K562 (cell line): ENCODE results near the gene P4HB. TPM values are rescaled to one million over a fixed set of nuclear protein-coding genes. Genes with fewer than 3 reads are reported as not detected.

Source experiments
- FOXA1 ChIP-seq: fragments of 450-650 bp; IDR thresholded peaks from 2 replicates; pipeline ENCODE4 v1.6.1; 2016; ENCODE audit warnings: mild to moderate bottlenecking, borderline replicate concordance
- GABPB1 ChIP-seq: sonication (generic); formaldehyde crosslinking; IDR thresholded peaks from 2 replicates; pipeline ENCODE4 v1.8.0; 2022; ENCODE audit warnings: mild to moderate bottlenecking, missing genetic modification reagents
- HMGN3 ChIP-seq: IDR thresholded peaks from 2 replicates; pipeline ENCODE4 v1.6.1; 2011; ENCODE audit warnings: borderline replicate concordance, low read depth, mild to moderate bottlenecking, mixed read lengths, low read length; ENCODE audit not compliant: insufficient read length; ENCODE audit errors: extremely low read depth
- KAT8 ChIP-seq: fragments of 450-650 bp; IDR thresholded peaks from 2 replicates; pipeline ENCODE4 v1.6.1; 2016; ENCODE audit warnings: low read depth, mild to moderate bottlenecking
- KDM1A ChIP-seq, 2 experiments: fragments of 450-650 bp; IDR thresholded peaks; 2 replicates each; pipeline ENCODE4 v1.6.1; 2016; ENCODE audit warnings: mild to moderate bottlenecking in 2 of 2
- MTA1 ChIP-seq: fragments of 450-650 bp; IDR thresholded peaks from 2 replicates; pipeline ENCODE4 v1.6.1; 2017; ENCODE audit warnings: borderline replicate concordance
- PTTG1 ChIP-seq: fragments of 450-650 bp; IDR thresholded peaks from 2 replicates; pipeline ENCODE4 v1.6.1; 2016; ENCODE audit warnings: low read depth, mild to moderate bottlenecking, missing genetic modification characterization, missing compliant biosample characterization
- ZC3H4 ChIP-seq: sonication (generic); formaldehyde crosslinking; IDR thresholded peaks from 2 replicates; pipeline ENCODE4 v1.9.0; 2021; ENCODE audit warnings: missing genetic modification reagents, borderline replicate concordance
- ZNF23 ChIP-seq: fragments of 250-450 bp; sonication (Bioruptor Pico); IDR thresholded peaks from 2 replicates; pipeline ENCODE4 v1.4.0; 2020; ENCODE audit warnings: mild to moderate bottlenecking
- ZNF76 ChIP-seq: fragments of 250-450 bp; sonication (Bioruptor Pico); IDR thresholded peaks from 2 replicates; pipeline ENCODE4 v1.4.0; 2020; ENCODE audit warnings: mild to moderate bottlenecking, moderate library complexity, borderline replicate concordance
- ZZZ3 ChIP-seq: fragments of 450-650 bp; IDR thresholded peaks from 2 replicates; pipeline ENCODE4 v1.6.1; 2016; ENCODE audit warnings: antibody characterized with exemption, mild to moderate bottlenecking, moderate library complexity
- polyA plus RNA-seq, 8 experiments: library from polyadenylated mRNA; depleted of rRNA in 4 of 8; stranded (reverse) in 5 of 8; unstranded in 3 of 8; fragments of >200 nt; fragmentation: Nextera tagmentation in 2 of 8; fragmentation: Illumina TruSeq in 1 of 8; extraction: Ambion mirVana in 2 of 8; extraction: Trizol in 1 of 8; gene quantifications; 2 replicates each; pipeline versions ENCODE4 v1.2.1 to v1.2.3, GENCODE V29; 2011 to 2014; ENCODE audit warnings: inconsistent platforms in 1 of 8, missing spikeins in 1 of 8
- total RNA-seq, 7 experiments: library from RNA; depleted of rRNA in 6 of 7; stranded (reverse); fragments of >200 nt in 6 of 7; fragmentation: Illumina TruSeq in 2 of 7; extraction: Trizol in 2 of 7; gene quantifications; 2 replicates each; pipeline versions ENCODE4 v1.2.1 to v1.2.3, GENCODE V29; 2011 to 2021; ENCODE audit warnings: low replicate concordance in 1 of 7
- TF ChIP-seq, protein P1 (sequence below): IDR thresholded peaks from 3 replicates; pipeline ENCODE4 v1.6.1; 2011; ENCODE audit warnings: borderline replicate concordance, mild to moderate bottlenecking, moderate library complexity; ENCODE audit not compliant: insufficient read length; ENCODE audit errors: extremely low read depth
- TF ChIP-seq, protein P2 (sequence below): sonication (generic); formaldehyde crosslinking; IDR thresholded peaks from 2 replicates; pipeline ENCODE4 v1.8.0; 2022; ENCODE audit warnings: mild to moderate bottlenecking, missing genetic modification reagents
- TF ChIP-seq, protein P3 (sequence below), 2 experiments: fragments of 450-650 bp; IDR thresholded peaks; 2 replicates each; pipeline ENCODE4 v1.6.1; 2018; ENCODE audit warnings: mild to moderate bottlenecking in 2 of 2, low read depth in 1 of 2; ENCODE audit not compliant: partially characterized antibody in 2 of 2
- TF ChIP-seq, protein P4 (sequence below), 2 experiments: fragments of 200-800 bp in 1 of 2; sonication (Bioruptor generic) in 1 of 2; sonication (generic) in 1 of 2; formaldehyde crosslinking in 1 of 2; IDR thresholded peaks in 1 of 2; conservative IDR thresholded peaks in 1 of 2; 2 replicates each; pipeline versions ENCODE4 v1.5.0 to v1.6.1; 2016 to 2020; ENCODE audit warnings: missing compliant biosample characterization in 1 of 2, missing genetic modification characterization in 1 of 2, missing genetic modification reagents in 1 of 2

The P4HB gene
- total and polyA plus RNA-seq, 9 of the 15 experiments (the other 6 are each of a cell fraction or from before 2014, with no cell fraction given) = 4.4 to 645 (median 325) TPM

DNA sequence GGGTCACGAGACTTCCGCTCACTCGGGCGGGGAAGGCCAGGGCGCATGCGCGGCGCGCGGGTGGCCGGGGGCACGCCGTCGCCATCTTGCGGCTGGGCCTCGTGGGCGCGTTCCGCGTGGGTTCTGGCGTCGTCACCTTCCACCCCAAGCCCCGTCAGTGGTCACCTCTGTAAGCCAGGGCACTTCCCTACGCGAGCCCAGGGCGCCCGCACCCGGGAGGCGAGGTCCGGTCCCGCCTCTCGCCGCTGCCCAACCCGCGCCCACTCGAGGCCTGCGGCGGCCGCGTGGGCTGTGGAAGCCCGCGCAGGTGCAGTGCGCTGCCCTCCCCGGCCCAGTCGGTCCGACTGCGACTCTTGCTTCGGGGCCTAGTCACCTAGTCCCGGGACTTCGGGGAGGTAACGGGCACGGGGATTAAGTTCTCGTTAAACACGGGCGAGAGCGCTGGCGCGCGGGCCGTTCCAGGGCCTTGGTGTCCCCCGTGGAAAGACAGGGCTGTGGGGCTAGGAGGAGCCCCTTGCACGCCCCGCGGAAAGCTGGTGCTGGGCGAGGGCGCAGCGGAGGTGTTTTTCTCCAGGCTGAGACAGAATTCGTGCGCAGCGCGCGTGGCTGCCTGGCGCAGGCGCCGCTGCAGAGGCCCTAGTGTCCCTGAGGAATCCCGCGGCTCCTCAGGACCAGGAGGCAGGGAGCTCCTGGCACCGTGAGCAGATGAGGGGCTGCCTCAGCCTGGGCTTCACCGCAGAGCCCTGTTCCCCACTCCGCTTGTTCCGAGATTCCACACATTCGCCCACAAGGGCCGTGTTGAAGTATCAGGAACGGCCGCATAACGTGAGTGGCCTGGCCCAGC, 11.3 kb upstream of the P4HB start (continued):
- peak; percentile 72 for TF ChIP-seq HMGN3
- TF ChIP-seq, protein P1, sequence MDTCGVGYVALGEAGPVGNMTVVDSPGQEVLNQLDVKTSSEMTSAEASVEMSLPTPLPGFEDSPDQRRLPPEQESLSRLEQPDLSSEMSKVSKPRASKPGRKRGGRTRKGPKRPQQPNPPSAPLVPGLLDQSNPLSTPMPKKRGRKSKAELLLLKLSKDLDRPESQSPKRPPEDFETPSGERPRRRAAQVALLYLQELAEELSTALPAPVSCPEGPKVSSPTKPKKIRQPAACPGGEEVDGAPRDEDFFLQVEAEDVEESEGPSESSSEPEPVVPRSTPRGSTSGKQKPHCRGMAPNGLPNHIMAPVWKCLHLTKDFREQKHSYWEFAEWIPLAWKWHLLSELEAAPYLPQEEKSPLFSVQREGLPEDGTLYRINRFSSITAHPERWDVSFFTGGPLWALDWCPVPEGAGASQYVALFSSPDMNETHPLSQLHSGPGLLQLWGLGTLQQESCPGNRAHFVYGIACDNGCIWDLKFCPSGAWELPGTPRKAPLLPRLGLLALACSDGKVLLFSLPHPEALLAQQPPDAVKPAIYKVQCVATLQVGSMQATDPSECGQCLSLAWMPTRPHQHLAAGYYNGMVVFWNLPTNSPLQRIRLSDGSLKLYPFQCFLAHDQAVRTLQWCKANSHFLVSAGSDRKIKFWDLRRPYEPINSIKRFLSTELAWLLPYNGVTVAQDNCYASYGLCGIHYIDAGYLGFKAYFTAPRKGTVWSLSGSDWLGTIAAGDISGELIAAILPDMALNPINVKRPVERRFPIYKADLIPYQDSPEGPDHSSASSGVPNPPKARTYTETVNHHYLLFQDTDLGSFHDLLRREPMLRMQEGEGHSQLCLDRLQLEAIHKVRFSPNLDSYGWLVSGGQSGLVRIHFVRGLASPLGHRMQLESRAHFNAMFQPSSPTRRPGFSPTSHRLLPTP = no peak
- TF ChIP-seq ZNF76 (CRISPR knock-in tag) = 0 out of 2 replicates have a peak, but pooled peaks have one; percentile 71
- TF ChIP-seq, protein P2, sequence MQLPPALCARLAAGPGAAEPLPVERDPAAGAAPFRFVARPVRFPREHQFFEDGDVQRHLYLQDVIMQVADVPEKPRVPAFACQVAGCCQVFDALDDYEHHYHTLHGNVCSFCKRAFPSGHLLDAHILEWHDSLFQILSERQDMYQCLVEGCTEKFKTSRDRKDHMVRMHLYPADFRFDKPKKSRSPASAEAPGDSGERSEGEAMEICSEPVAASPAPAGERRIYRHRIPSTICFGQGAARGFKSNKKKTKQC (CRISPR knock-in tag) = peak; percentile 91
- no peak for TF ChIP-seq ZZZ3
- TF ChIP-seq, protein P3, sequence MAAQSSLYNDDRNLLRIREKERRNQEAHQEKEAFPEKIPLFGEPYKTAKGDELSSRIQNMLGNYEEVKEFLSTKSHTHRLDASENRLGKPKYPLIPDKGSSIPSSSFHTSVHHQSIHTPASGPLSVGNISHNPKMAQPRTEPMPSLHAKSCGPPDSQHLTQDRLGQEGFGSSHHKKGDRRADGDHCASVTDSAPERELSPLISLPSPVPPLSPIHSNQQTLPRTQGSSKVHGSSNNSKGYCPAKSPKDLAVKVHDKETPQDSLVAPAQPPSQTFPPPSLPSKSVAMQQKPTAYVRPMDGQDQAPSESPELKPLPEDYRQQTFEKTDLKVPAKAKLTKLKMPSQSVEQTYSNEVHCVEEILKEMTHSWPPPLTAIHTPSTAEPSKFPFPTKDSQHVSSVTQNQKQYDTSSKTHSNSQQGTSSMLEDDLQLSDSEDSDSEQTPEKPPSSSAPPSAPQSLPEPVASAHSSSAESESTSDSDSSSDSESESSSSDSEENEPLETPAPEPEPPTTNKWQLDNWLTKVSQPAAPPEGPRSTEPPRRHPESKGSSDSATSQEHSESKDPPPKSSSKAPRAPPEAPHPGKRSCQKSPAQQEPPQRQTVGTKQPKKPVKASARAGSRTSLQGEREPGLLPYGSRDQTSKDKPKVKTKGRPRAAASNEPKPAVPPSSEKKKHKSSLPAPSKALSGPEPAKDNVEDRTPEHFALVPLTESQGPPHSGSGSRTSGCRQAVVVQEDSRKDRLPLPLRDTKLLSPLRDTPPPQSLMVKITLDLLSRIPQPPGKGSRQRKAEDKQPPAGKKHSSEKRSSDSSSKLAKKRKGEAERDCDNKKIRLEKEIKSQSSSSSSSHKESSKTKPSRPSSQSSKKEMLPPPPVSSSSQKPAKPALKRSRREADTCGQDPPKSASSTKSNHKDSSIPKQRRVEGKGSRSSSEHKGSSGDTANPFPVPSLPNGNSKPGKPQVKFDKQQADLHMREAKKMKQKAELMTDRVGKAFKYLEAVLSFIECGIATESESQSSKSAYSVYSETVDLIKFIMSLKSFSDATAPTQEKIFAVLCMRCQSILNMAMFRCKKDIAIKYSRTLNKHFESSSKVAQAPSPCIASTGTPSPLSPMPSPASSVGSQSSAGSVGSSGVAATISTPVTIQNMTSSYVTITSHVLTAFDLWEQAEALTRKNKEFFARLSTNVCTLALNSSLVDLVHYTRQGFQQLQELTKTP (IDR thresholded peaks at IDR 0.05; ENCODE audit: low read depth in 1 of 2, partially characterized antibody in 2 of 2) = no peak
- TF ChIP-seq KAT8 = no peak
- no peak for TF ChIP-seq KDM1A (IDR thresholded peaks at IDR 0.05)
- no peak for TF ChIP-seq FOXA1
- no peak for TF ChIP-seq PTTG1 (tag)
- no peak for TF ChIP-seq ZNF23 (CRISPR knock-in tag)
- TF ChIP-seq, protein P4, sequence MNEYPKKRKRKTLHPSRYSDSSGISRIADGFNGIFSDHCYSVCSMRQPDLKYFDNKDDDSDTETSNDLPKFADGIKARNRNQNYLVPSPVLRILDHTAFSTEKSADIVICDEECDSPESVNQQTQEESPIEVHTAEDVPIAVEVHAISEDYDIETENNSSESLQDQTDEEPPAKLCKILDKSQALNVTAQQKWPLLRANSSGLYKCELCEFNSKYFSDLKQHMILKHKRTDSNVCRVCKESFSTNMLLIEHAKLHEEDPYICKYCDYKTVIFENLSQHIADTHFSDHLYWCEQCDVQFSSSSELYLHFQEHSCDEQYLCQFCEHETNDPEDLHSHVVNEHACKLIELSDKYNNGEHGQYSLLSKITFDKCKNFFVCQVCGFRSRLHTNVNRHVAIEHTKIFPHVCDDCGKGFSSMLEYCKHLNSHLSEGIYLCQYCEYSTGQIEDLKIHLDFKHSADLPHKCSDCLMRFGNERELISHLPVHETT (CRISPR knock-in tag; conservative IDR thresholded peaks at IDR 0.05 in 1 of 2, IDR thresholded peaks at IDR 0.05 in 1 of 2) = peak in 1 of 2 experiments; percentile 91; a peak in 2 of 4 replicates
- TF ChIP-seq ZC3H4 (CRISPR knock-in tag) = peak; percentile 96; the same call in 1 of the 2 replicates
- 0 out of 2 replicates have a peak, but pooled peaks have one; percentile 28 for TF ChIP-seq MTA1
- TF ChIP-seq GABPB1 = peak; percentile 89
